ENCODE results near the gene SYPL1. TPM values are rescaled to one million over a fixed set of nuclear protein-coding genes. Genes with fewer than 3 reads are reported as not detected.

SYPL1 gene
- total RNA-seq (ENCODE audit: low replicate concordance), result 29.9 and 48.8 TPM in 2 replicates

DNA sequence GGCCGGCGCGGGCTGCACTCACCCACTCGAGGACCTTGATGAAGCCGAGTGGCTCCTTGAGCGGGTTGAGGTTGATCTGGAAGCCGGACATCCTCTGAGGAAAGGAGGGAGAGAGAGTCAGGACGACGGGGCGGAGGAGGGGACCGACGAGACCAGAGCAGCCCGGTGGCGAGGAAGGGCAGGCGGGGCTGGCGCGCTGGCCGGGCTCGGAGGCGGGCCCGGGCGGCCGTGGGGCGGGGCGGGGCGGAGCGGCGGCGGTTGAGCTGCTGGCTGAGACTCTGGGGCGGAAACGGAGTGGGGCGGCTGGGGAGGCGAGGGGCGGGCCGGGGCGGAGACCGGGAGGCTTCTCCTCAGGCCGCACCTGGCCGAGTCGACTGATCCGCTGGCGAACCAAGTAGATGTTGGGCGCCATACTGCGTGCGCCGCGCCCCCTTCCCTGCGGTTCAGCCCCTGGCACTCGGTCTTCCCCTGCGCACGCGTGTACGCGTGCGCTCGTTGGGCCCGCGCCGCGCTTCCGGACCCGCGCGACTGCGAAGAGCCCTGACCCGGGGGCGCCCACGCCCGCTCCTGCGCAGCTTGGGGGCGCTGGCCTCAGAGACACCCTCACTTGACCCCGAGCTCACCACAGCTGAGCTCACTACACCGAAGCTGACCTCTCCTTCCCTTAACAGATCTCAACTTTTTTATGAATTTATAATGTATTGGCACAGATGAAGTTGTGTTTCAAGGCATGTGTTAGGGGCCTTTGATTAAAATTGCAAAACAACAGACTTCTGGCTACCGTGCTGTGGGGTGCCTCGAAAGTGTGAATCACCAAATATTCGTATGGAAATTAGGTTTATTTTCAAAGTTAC, at the start of gene SYPL1:
TSS of gene SYPL1 (minus strand) at position 195 of the 854 bp plus-strand sequence. CDS start at position 91, 104 bp downstream.
- Histone ChIP-seq H3K27ac (peak within 1 kb of the TSS; percentile 73), H3K79me2 (ENCODE audit: low read depth) (peaks cover 39% of the 10 kb centered on the region), H3K27me3 (peaks cover 16% of the 10 kb centered on the region), H3K4me1 (peaks cover 25% of the 10 kb centered on the region), H3K4me2 (peak within 1 kb of the TSS; percentile 81), H2AFZ (replicated peaks) (peak within 1 kb of the TSS; percentile 95), H3K9ac (peak within 1 kb of the TSS; percentile 33), H3K9me3 (ENCODE audit: low read depth) (no peaks in the 10 kb centered on the region), H4K20me1 (ENCODE audit: low read depth) (peaks cover 32% of the 10 kb centered on the region), H3K4me3 (peak within 1 kb of the TSS; percentile 74), H3K36me3 (no peaks in the 10 kb centered on the region), H3F3A (ENCODE audit: low read depth) (peaks cover 8% of the 10 kb centered on the region)
- peak within 1 kb of the TSS; percentile 72 for H3K27ac Mint-ChIP-seq
- peak; percentile 95 for DNase-seq (ENCODE audit: low spot score)
- TF ChIP-seq EZH2phosphoT487 (IDR thresholded peaks at IDR 0.05) (peak; percentile 17), EZH2 (IDR thresholded peaks at IDR 0.05) (no peak)
- TF ChIP-seq, protein P1, sequence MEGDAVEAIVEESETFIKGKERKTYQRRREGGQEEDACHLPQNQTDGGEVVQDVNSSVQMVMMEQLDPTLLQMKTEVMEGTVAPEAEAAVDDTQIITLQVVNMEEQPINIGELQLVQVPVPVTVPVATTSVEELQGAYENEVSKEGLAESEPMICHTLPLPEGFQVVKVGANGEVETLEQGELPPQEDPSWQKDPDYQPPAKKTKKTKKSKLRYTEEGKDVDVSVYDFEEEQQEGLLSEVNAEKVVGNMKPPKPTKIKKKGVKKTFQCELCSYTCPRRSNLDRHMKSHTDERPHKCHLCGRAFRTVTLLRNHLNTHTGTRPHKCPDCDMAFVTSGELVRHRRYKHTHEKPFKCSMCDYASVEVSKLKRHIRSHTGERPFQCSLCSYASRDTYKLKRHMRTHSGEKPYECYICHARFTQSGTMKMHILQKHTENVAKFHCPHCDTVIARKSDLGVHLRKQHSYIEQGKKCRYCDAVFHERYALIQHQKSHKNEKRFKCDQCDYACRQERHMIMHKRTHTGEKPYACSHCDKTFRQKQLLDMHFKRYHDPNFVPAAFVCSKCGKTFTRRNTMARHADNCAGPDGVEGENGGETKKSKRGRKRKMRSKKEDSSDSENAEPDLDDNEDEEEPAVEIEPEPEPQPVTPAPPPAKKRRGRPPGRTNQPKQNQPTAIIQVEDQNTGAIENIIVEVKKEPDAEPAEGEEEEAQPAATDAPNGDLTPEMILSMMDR (IDR thresholded peaks at IDR 0.05), result peak; percentile 17
- H3K9me3 Mint-ChIP-seq, result no peaks in the 10 kb centered on the region
- H3K36me3 Mint-ChIP-seq, result peaks cover 2% of the 10 kb centered on the region
- peaks cover 33% of the 10 kb centered on the region for H3K4me1 Mint-ChIP-seq
- H3K27me3 Mint-ChIP-seq (ENCODE audit: insufficient read depth, low read depth), result peaks cover 2% of the 10 kb centered on the region
- H3K4me3 Mint-ChIP-seq, result peak within 1 kb of the TSS; percentile 91

DNA sequence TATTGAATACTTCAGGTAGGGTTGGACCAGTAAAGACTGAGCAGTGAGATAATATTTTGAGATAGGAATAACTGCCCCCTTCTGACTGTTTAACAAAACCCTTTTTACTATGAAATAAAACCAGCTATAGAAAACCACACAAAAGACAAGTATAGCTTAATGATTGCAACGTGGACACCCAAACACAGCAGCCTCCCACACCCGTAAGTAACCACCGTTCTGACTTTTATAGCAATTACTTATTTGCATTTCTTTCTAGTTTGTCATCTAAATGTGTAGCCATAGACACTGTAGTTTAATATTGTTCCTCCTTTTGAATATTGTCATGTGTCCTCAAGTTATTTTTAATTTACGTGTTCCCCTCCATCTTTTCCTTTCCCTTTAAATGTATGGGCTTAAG, 42.9 kb upstream of the SYPL1 start:
- H3K36me3 Mint-ChIP-seq, result no peaks in the 10 kb centered on the region
- peaks cover 2% of the 10 kb centered on the region for H3K4me1 Mint-ChIP-seq
- H3K27ac Mint-ChIP-seq, result no peak overlapping the region
- no peaks in the 10 kb centered on the region for H3K4me1 ChIP-seq
- no peak overlapping the region for H3K4me3 ChIP-seq
- H3K9ac ChIP-seq, result no peak overlapping the region
- no peaks in the 10 kb centered on the region for H3K9me3 ChIP-seq (ENCODE audit: low read depth)
- DNase-seq (ENCODE audit: low spot score), result no peak
- H4K20me1 ChIP-seq (ENCODE audit: low read depth), result no peaks in the 10 kb centered on the region
- TF ChIP-seq EZH2 (IDR thresholded peaks at IDR 0.05) (no peak), EZH2phosphoT487 (IDR thresholded peaks at IDR 0.05) (no peak)
- TF ChIP-seq, protein P1 (IDR thresholded peaks at IDR 0.05), result no peak
- no peaks in the 10 kb centered on the region for H3F3A ChIP-seq (ENCODE audit: low read depth)
- H3K79me2 ChIP-seq (ENCODE audit: low read depth), result no peaks in the 10 kb centered on the region
- H3K27ac ChIP-seq, result no peak overlapping the region
- H3K9me3 Mint-ChIP-seq, result peaks cover 3% of the 10 kb centered on the region
- no peaks in the 10 kb centered on the region for H3K27me3 ChIP-seq
- no peak overlapping the region for H2AFZ ChIP-seq (replicated peaks)
- no peaks in the 10 kb centered on the region for H3K36me3 ChIP-seq
- no peak overlapping the region for H3K4me2 ChIP-seq
- H3K27me3 Mint-ChIP-seq (ENCODE audit: insufficient read depth, low read depth), result peaks cover 4% of the 10 kb centered on the region
- H3K4me3 Mint-ChIP-seq, result no peak overlapping the region

DNA sequence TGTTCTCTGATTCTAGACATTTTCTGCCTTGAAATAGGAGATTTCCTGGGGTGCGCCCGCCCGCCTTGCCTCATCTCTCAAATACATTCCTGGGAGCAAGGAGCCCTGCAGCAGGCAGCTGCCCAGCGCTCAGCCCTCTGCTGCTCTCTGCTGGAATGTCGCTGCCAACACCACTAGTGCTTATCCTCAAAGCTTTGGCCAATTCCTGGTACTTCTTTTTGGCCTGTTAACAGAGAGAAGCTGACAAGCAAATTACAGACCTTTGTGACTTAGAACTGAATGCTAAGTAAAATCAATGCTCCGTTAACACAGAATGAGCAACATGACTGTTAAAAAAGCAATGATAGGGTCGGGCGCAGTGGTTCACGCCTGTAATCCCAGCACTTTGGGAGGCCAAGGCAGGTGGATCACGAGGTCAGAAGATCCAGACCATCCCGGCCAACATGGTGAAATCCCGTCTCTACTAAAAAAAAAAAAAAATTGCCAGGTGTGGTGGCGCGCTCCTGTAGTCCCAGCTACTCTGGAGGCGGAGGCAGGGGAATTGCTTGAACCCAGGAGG, 41.9 kb upstream of the SYPL1 start:
- H3K4me1 ChIP-seq, result no peaks in the 10 kb centered on the region
- no peak overlapping the region for H3K4me3 Mint-ChIP-seq
- H3K36me3 Mint-ChIP-seq, result no peaks in the 10 kb centered on the region

More for the DNA sequence above, 41.9 kb upstream of the SYPL1 start:
- no peaks in the 10 kb centered on the region for H3K79me2 ChIP-seq (ENCODE audit: low read depth)
- H3K9ac ChIP-seq, result no peak overlapping the region
- no peak overlapping the region for H3K4me3 ChIP-seq
- H3F3A ChIP-seq (ENCODE audit: low read depth), result no peaks in the 10 kb centered on the region
- H3K4me1 Mint-ChIP-seq, result peaks cover 2% of the 10 kb centered on the region
- H2AFZ ChIP-seq (replicated peaks), result peak overlapping the region; percentile 86
- no peaks in the 10 kb centered on the region for H3K36me3 ChIP-seq
- H3K27ac Mint-ChIP-seq, result no peak overlapping the region
- no peak for TF ChIP-seq EZH2 (IDR thresholded peaks at IDR 0.05)
- TF ChIP-seq, protein P1 (IDR thresholded peaks at IDR 0.05), result peak; percentile 95
- peaks cover 5% of the 10 kb centered on the region for H3K27me3 Mint-ChIP-seq (ENCODE audit: insufficient read depth, low read depth)
- H4K20me1 ChIP-seq (ENCODE audit: low read depth), result no peaks in the 10 kb centered on the region
- DNase-seq (ENCODE audit: low spot score), result peak; percentile 87
- peaks cover 3% of the 10 kb centered on the region for H3K9me3 Mint-ChIP-seq
- H3K4me2 ChIP-seq, result peak overlapping the region; percentile 35
- H3K9me3 ChIP-seq (ENCODE audit: low read depth), result no peaks in the 10 kb centered on the region
- no peaks in the 10 kb centered on the region for H3K27me3 ChIP-seq
- H3K27ac ChIP-seq, result no peak overlapping the region
